ENCODE measurements around the gene UTP3.
"Not testable (repeated sequence)": the region's sequence is repeated elsewhere in the genome, so short reads cannot be mapped to it uniquely, and the experiment has no call there.

UTP3 gene

GRCh38 chr4:70715097-70715496, 26.8 kb downstream of the UTP3 start:
- no peak for DNase-seq (ENCODE audit: low read depth in 2 of 2)

- no peak for DNase-seq (ENCODE audit: low read depth in 2 of 2)
These were observed 30.7 kb downstream of the UTP3 start for GRCh38 chr4:70718811-70719604.

GRCh38 chr4:70721747-70722146, 33.4 kb downstream of the UTP3 start, which contains the start of gene RUFY3:
Gene RUFY3 (plus strand): TSS chr4:70721964. CDS start chr4:70722574, 610 bp downstream.
- no peak for DNase-seq (ENCODE audit: low read depth in 2 of 2)

- no peak for DNase-seq (ENCODE audit: low read depth in 2 of 2)
These were observed 34.0 kb downstream of the UTP3 start for GRCh38 chr4:70722199-70722791.

- DNase-seq (ENCODE audit: low read depth in 2 of 2), result no peak
These were observed 36.1 kb downstream of the UTP3 start for GRCh38 chr4:70724463-70724862.

GRCh38 chr4:70725633-70726032, 37.3 kb downstream of the UTP3 start:
- no peak for DNase-seq (ENCODE audit: low read depth in 2 of 2)

GRCh38 chr4:70726515-70726914, 38.2 kb downstream of the UTP3 start:
- DNase-seq (ENCODE audit: low read depth in 2 of 2), result not testable (repeated sequence)

- DNase-seq (ENCODE audit: low read depth in 2 of 2), result no peak
These were observed 39.8 kb downstream of the UTP3 start for GRCh38 chr4:70728091-70728490.

GRCh38 chr4:70732878-70733277, 44.5 kb downstream of the UTP3 start:
- DNase-seq (ENCODE audit: low read depth in 2 of 2), result not testable (repeated sequence)

GRCh38 chr4:70734168-70734954, 46.0 kb downstream of the UTP3 start:
- peak; percentile 14 to 16 for DNase-seq (ENCODE audit: low read depth in 2 of 2)

GRCh38 chr4:70734971-70735370, 46.6 kb downstream of the UTP3 start:
- DNase-seq (ENCODE audit: low read depth in 2 of 2), result no peak

GRCh38 chr4:70735915-70736314, 47.6 kb downstream of the UTP3 start:
- not testable (repeated sequence) for DNase-seq (ENCODE audit: low read depth in 2 of 2)

- DNase-seq (ENCODE audit: low read depth in 2 of 2), result no peak
These were observed 48.7 kb downstream of the UTP3 start for GRCh38 chr4:70737006-70737405.

GRCh38 chr4:70737409-70737808, 49.1 kb downstream of the UTP3 start:
- no peak for DNase-seq (ENCODE audit: low read depth in 2 of 2)

GRCh38 chr4:70739496-70740337, 51.4 kb downstream of the UTP3 start:
- DNase-seq (ENCODE audit: low read depth in 2 of 2), result no peak
